ENCODE results near the gene SLC27A4. TPM values are rescaled to one million over a fixed set of nuclear protein-coding genes. Genes with fewer than 3 reads are reported as not detected.

SLC27A4 gene
- total and polyA plus RNA-seq, 12 donors, result 6.6 to 40.0 (median 20.6) TPM

GRCh38 chr9:128389395-128390149 is 49.2 kb downstream of the SLC27A4 start:
- no peaks in the 10 kb centered on the region for H3K9me3 ChIP-seq (replicated peaks in 1 of 3)
- H3K27ac ChIP-seq, result no peak overlapping the region
- peaks cover 0 to 37% of the 10 kb centered on the region in 2 donors for H3K36me3 ChIP-seq (replicated peaks in 1 of 2)
- WGBS, 4 donors, result 86 to 89% (median 87%) methylated on average over 6 to 13 of the region's 13 CpGs
- TF ChIP-seq CTCF (IDR thresholded peaks at IDR 0.05), result no peak
- no peak for TF ChIP-seq POLR2A (IDR thresholded peaks at IDR 0.05)
- H3K4me3 ChIP-seq, result no peak overlapping the region
- intact Hi-C loops (cut with DNase I), result no loop called here
- DNase-seq, result no peak
- no peaks in the 10 kb centered on the region for H3K4me1 ChIP-seq (replicated peaks in 1 of 2)
- H3K27me3 ChIP-seq, result no peaks in the 10 kb centered on the region

- no peak overlapping the region for H3K27ac ChIP-seq
- no peaks in the 10 kb centered on the region for H3K4me1 ChIP-seq (replicated peaks in 1 of 2)
- 86 to 94% (median 89%) methylated on average over 10 to 11 of the region's 11 CpGs for WGBS, 4 donors
- TF ChIP-seq CTCF (IDR thresholded peaks at IDR 0.05), result no peak
- no peak for TF ChIP-seq POLR2A (IDR thresholded peaks at IDR 0.05)
- intact Hi-C loops (cut with DNase I), result no loop called here
- H3K27me3 ChIP-seq, result no peaks in the 10 kb centered on the region
- no peaks in the 10 kb centered on the region for H3K9me3 ChIP-seq (replicated peaks in 1 of 3)
- DNase-seq, result no peak
- H3K36me3 ChIP-seq (replicated peaks in 1 of 2), result peaks cover 0 to 37% of the 10 kb centered on the region in 2 donors
- no peak overlapping the region for H3K4me3 ChIP-seq
These were observed 50.0 kb downstream of the SLC27A4 start for GRCh38 chr9:128390150-128390812.

GRCh38 chr9:128390813-128391711 is 50.7 kb downstream of the SLC27A4 start:
- no peak overlapping the region for H3K4me3 ChIP-seq
- DNase-seq, result no peak
- intact Hi-C loops (cut with DNase I), result no loop called here
- WGBS, 4 donors, result 90 to 95% (median 93%) methylated on average over 8 of the region's 8 CpGs
- no peak for TF ChIP-seq CTCF (IDR thresholded peaks at IDR 0.05)
- TF ChIP-seq POLR2A (IDR thresholded peaks at IDR 0.05), result no peak
- H3K9me3 ChIP-seq (replicated peaks in 1 of 3), result no peaks in the 10 kb centered on the region
- no peaks in the 10 kb centered on the region for H3K4me1 ChIP-seq (replicated peaks in 1 of 2)
- no peak overlapping the region for H3K27ac ChIP-seq
- H3K36me3 ChIP-seq (replicated peaks in 1 of 2), result peaks cover 0 to 34% of the 10 kb centered on the region in 2 donors
- H3K27me3 ChIP-seq, result no peaks in the 10 kb centered on the region

GRCh38 chr9:128391956-128392301 is 51.6 kb downstream of the SLC27A4 start:
- 90 to 92% (median 90%) methylated on average over 21 of the region's 21 CpGs for WGBS, 4 donors
- Histone ChIP-seq H3K9me3 (replicated peaks in 1 of 3) (no peaks in the 10 kb centered on the region), H3K4me3 (no peak overlapping the region), H3K27me3 (no peaks in the 10 kb centered on the region), H3K27ac (no peak overlapping the region), H3K4me1 (replicated peaks in 1 of 2) (no peaks in the 10 kb centered on the region), H3K36me3 (replicated peaks in 1 of 2) (peaks cover 0 to 27% of the 10 kb centered on the region in 2 donors)
- intact Hi-C loops (cut with DNase I), result no loop called here
- DNase-seq, result no peak
- TF ChIP-seq POLR2A (IDR thresholded peaks at IDR 0.05) (no peak), CTCF (IDR thresholded peaks at IDR 0.05) (no peak)
